ENCODE measurements around the gene RNU6-7.

The RNU6-7 gene

GRCh38 chr14:32201816-32202490, at the start of gene RNU6-7:
TSS of gene RNU6-7 (plus strand) at chr14:32202045.
- peak within 1 kb of the TSS; percentile 82 for H3K4me3 Mint-ChIP-seq
- H3K9me3 Mint-ChIP-seq: no peaks in the 10 kb centered on the region
- no peak for DNase-seq
- H3K36me3 Mint-ChIP-seq (ENCODE audit: low read depth): peaks cover 2% of the 10 kb centered on the region
- H3K27me3 Mint-ChIP-seq: no peaks in the 10 kb centered on the region
- H3K27ac Mint-ChIP-seq: peak within 1 kb of the TSS; percentile 100
- H3K4me1 Mint-ChIP-seq (ENCODE audit: low read depth): peaks cover 64% of the 10 kb centered on the region

GRCh38 chr14:32166029-32166428, 35.8 kb upstream of the RNU6-7 start:
- Mint-ChIP-seq H3K4me3 (no peak overlapping the region), H3K9me3 (peaks cover 9% of the 10 kb centered on the region), H3K4me1 (ENCODE audit: low read depth) (no peaks in the 10 kb centered on the region), H3K27me3 (no peaks in the 10 kb centered on the region), H3K36me3 (ENCODE audit: low read depth) (no peaks in the 10 kb centered on the region), H3K27ac (no peak overlapping the region)
- no peak for DNase-seq

DNA sequence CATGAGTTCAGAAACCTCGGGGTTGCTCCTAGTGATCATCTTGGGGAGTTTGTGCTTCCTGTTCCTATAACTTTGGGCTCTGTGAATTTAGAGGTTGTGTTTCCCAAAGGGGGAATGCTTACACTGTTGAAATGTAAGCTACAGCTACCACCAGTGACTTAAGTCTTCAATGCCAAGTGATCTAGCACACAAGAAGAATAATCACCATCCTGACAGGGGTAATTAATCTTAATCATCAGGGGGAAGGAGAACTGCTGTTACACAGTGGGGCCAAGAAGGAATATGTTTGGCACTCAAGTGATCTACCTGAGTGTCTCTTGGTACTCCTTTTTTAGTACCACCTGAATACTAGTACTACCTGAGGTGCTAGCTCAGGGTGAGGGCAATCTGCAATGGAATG, 34.9 kb upstream of the RNU6-7 start:
- Mint-ChIP-seq H3K27me3 (no peaks in the 10 kb centered on the region), H3K36me3 (ENCODE audit: low read depth) (no peaks in the 10 kb centered on the region), H3K27ac (no peak overlapping the region), H3K4me3 (no peak overlapping the region), H3K9me3 (peaks cover 6% of the 10 kb centered on the region), H3K4me1 (ENCODE audit: low read depth) (no peaks in the 10 kb centered on the region)
- DNase-seq: no peak

DNA sequence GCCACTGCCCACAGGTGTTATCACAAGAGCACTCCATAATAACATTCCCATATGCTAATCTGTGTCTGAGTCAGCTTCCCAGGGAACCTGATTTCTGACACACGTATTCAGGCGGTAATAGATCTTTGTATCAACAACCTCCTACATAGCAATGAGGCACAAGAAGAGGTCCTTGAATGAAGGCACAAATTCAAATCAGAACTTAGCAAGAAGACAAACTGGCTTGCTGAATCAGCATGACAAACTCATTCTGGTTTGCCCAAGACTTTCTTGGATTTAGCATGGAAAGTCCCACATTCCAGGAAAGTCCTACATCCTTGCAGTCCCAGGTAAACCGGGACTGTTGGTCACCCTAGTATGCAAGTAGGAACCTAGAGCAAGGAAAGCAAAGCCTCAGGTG, 33.9 kb upstream of the RNU6-7 start:
- Mint-ChIP-seq H3K27ac (no peak overlapping the region), H3K4me3 (no peak overlapping the region), H3K9me3 (no peaks in the 10 kb centered on the region), H3K27me3 (no peaks in the 10 kb centered on the region), H3K4me1 (ENCODE audit: low read depth) (no peaks in the 10 kb centered on the region), H3K36me3 (ENCODE audit: low read depth) (no peaks in the 10 kb centered on the region)
- no peak for DNase-seq

DNA sequence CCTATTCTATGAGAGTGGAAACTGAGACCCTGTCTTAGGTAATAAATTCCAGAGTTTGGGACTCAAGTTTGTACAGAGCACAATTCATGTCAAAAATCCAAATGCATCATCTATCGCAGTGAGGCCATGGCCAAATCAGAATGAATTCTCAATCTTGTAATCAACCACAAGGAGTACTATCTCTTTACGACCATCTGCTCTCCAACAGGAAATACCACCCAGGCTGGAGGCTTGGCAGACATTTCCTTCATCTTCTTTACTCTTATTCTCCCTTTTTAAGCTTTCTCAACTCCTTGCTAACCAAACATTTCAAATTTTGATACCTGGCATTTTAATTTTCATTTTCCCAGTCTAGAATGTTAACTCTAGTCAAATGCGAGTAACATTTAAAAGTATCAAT, 32.7 kb upstream of the RNU6-7 start:
- Mint-ChIP-seq H3K27me3 (no peaks in the 10 kb centered on the region), H3K4me3 (no peak overlapping the region), H3K4me1 (ENCODE audit: low read depth) (no peaks in the 10 kb centered on the region), H3K27ac (no peak overlapping the region), H3K9me3 (no peaks in the 10 kb centered on the region), H3K36me3 (ENCODE audit: low read depth) (no peaks in the 10 kb centered on the region)
- no peak for DNase-seq

GRCh38 chr14:32171469-32171868, 30.4 kb upstream of the RNU6-7 start:
- no peaks in the 10 kb centered on the region for H3K4me1 Mint-ChIP-seq (ENCODE audit: low read depth)
- no peak overlapping the region for H3K27ac Mint-ChIP-seq
- no peak for DNase-seq
- no peak overlapping the region for H3K4me3 Mint-ChIP-seq
- H3K9me3 Mint-ChIP-seq: no peaks in the 10 kb centered on the region
- no peaks in the 10 kb centered on the region for H3K36me3 Mint-ChIP-seq (ENCODE audit: low read depth)
- no peaks in the 10 kb centered on the region for H3K27me3 Mint-ChIP-seq

DNA sequence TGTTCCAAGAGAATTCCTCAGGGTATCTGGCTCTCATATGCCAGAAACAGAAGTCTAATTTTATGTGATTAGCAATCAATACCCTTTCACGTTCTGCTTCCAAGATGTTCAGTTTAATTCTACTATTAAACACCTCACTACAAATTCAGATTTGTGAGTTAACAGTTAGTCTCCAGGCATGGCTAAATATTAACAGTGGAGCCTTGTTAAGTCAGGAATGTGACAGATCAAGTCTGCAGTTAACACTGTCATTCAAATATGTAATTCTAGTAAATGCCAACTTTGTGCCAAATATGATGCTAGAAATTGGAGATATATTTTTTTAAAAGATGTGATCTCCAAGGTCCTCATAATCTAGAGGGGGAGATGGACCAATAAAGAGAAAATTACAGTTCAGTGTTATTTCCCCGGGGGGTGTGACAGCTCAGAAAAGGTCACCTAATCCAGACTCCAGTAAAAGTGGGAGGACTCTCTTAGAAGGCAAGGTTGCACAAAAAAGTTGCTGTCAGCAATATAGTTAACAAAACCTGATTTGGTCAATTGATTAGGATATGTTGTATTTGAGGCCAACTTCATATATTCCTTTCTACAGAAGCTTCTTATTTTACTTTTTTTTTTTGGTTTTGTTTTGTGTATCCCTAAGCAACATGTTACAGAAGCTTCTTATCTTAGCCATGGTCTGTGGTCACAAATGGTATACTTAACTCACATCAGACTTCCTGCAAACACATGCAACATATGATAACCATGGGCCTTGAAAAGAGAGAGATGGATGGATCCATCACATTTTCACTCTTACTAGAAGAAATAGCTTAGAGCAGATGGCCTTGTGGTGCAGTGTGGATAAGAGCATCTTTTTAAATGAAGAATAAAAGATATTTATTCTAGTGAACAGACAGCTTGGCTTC, 18.4 kb upstream of the RNU6-7 start:
- no peaks in the 10 kb centered on the region for H3K36me3 Mint-ChIP-seq (ENCODE audit: low read depth)
- H3K4me1 Mint-ChIP-seq (ENCODE audit: low read depth): peaks cover 5% of the 10 kb centered on the region
- peaks cover 2% of the 10 kb centered on the region for H3K27me3 Mint-ChIP-seq
- H3K9me3 Mint-ChIP-seq: peaks cover 18% of the 10 kb centered on the region
- H3K27ac Mint-ChIP-seq: no peak overlapping the region
- DNase-seq: no peak
- no peak overlapping the region for H3K4me3 Mint-ChIP-seq

DNA sequence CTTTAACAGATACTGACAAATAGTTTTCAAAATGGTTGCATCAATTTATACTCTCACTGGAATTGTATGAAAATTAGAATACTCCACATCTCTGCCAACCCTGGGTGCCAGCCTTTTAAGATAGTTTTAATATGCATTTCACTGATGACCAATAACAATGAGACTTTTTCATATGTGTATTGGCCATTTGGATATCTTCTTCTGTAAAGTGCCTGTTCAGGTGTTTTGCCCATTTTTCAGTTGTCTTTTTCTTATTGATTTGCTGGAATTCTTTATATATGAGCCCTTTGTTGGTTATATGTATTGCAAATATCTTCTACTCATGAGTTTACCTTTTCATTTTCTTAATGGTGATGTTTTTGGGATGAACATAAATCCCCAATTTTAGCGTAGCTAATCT, 16.7 kb upstream of the RNU6-7 start:
- DNase-seq: no peak
- no peaks in the 10 kb centered on the region for H3K27me3 Mint-ChIP-seq
- no peak overlapping the region for H3K27ac Mint-ChIP-seq
- no peaks in the 10 kb centered on the region for H3K36me3 Mint-ChIP-seq (ENCODE audit: low read depth)
- H3K9me3 Mint-ChIP-seq: peaks cover 16% of the 10 kb centered on the region
- peaks cover 5% of the 10 kb centered on the region for H3K4me1 Mint-ChIP-seq (ENCODE audit: low read depth)
- no peak overlapping the region for H3K4me3 Mint-ChIP-seq

GRCh38 chr14:32186248-32186647, 15.6 kb upstream of the RNU6-7 start:
- Mint-ChIP-seq H3K27ac (no peak overlapping the region), H3K27me3 (peaks cover 4% of the 10 kb centered on the region), H3K4me1 (ENCODE audit: low read depth) (peaks cover 5% of the 10 kb centered on the region), H3K9me3 (peaks cover 11% of the 10 kb centered on the region), H3K36me3 (ENCODE audit: low read depth) (no peaks in the 10 kb centered on the region), H3K4me3 (no peak overlapping the region)
- DNase-seq: no peak

GRCh38 chr14:32189811-32190210, 12.0 kb upstream of the RNU6-7 start:
- no peak for DNase-seq
- Mint-ChIP-seq H3K27ac (no peak overlapping the region), H3K9me3 (peaks cover 8% of the 10 kb centered on the region), H3K4me3 (no peak overlapping the region), H3K27me3 (peaks cover 12% of the 10 kb centered on the region), H3K36me3 (ENCODE audit: low read depth) (no peaks in the 10 kb centered on the region), H3K4me1 (ENCODE audit: low read depth) (peaks cover 25% of the 10 kb centered on the region)

- peaks cover 25% of the 10 kb centered on the region for H3K4me1 Mint-ChIP-seq (ENCODE audit: low read depth)
These were observed 11.2 kb upstream of the RNU6-7 start for GRCh38 chr14:32190673-32191072.

DNA sequence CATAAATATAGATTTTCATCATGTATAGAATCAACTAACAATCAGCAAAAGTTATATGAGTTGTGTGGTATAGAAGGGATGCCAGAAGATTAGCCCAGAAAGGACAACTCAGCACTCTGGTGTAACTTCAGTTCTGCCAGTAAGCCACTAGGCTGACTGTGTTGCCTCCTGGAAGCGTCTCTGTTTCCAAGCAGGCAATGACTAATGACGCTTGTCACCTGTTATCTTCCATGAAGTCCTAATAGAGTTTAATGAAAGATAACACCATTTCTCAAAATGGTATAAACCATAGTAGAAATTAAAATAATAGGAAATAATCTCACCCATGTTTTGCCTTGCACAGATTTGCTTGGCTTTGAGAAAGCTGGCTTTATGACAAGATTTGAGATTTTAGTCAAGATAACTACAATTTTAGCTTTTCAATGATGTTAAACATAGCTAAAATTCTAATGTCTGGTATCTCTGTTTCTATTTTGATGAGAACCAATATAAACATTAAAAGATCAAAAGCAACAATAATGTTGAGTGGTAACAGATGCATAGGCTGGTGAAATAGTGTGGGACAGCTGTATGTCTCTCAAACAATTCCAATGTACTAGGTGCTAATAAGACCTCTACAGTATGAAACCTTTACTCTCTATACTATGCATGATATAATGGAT, 9.0 kb upstream of the RNU6-7 start:
- Mint-ChIP-seq H3K4me1 (ENCODE audit: low read depth) (peaks cover 26% of the 10 kb centered on the region), H3K36me3 (ENCODE audit: low read depth) (no peaks in the 10 kb centered on the region), H3K9me3 (no peaks in the 10 kb centered on the region), H3K27me3 (peaks cover 21% of the 10 kb centered on the region), H3K4me3 (no peak overlapping the region), H3K27ac (peak overlapping the region; percentile 77)
- no peak for DNase-seq

More at GRCh38 chr14:32190673-32191072, 11.2 kb upstream of the RNU6-7 start:
- no peaks in the 10 kb centered on the region for H3K36me3 Mint-ChIP-seq (ENCODE audit: low read depth)
- peaks cover 3% of the 10 kb centered on the region for H3K9me3 Mint-ChIP-seq
- no peak overlapping the region for H3K4me3 Mint-ChIP-seq
- no peak for DNase-seq
- H3K27ac Mint-ChIP-seq: no peak overlapping the region
- peaks cover 18% of the 10 kb centered on the region for H3K27me3 Mint-ChIP-seq

DNA sequence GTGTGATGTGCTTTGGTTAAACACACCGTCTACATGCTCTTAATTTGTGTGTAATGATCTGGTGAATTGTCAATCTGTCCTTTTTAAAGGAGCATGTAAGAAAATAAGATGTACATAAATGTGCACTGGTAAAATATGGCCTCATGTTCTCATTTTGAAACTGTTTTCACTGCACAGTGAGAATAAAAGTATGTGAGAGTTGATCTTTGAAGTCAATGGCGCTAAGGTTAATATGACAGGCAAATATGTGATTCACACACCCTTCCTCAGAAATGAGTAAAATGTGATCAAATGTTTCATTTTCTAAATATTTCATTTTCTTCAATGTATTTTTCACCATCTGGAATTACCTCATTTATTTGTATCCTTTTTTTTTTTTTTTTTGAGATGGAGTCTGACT, 8.3 kb upstream of the RNU6-7 start:
- Mint-ChIP-seq H3K9me3 (no peaks in the 10 kb centered on the region), H3K27me3 (peaks cover 21% of the 10 kb centered on the region), H3K36me3 (ENCODE audit: low read depth) (no peaks in the 10 kb centered on the region), H3K27ac (peak overlapping the region; percentile 77), H3K4me3 (no peak overlapping the region), H3K4me1 (ENCODE audit: low read depth) (peaks cover 29% of the 10 kb centered on the region)
- no peak for DNase-seq

- no peak overlapping the region for H3K27ac Mint-ChIP-seq
- H3K4me3 Mint-ChIP-seq: no peak overlapping the region
- no peak for DNase-seq
- no peaks in the 10 kb centered on the region for H3K9me3 Mint-ChIP-seq
- peaks cover 35% of the 10 kb centered on the region for H3K4me1 Mint-ChIP-seq (ENCODE audit: low read depth)
- H3K27me3 Mint-ChIP-seq: peaks cover 18% of the 10 kb centered on the region
- H3K36me3 Mint-ChIP-seq (ENCODE audit: low read depth): no peaks in the 10 kb centered on the region
These were observed 6.2 kb upstream of the RNU6-7 start for GRCh38 chr14:32195636-32196035.

DNA sequence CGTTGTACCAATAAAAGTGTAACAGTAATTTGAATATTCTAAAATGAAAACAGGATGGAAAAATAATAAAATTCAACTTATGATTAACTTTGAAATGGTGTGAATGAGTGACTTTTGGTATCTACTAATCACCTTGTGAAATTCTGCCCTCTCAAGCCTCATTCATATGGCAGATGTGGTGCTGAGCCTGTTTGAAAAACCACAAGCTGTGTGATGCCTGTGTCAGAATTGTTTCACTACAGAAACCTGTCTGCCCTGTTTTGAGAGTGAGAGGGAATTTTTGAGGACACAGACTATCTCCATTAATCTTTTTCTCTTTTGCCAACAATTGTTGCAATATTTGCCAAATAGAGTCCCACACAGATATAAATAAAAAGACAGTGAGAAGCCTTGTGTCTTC, 3.9 kb upstream of the RNU6-7 start:
- Mint-ChIP-seq H3K4me3 (no peak overlapping the region), H3K27ac (no peak overlapping the region), H3K27me3 (peaks cover 11% of the 10 kb centered on the region), H3K9me3 (no peaks in the 10 kb centered on the region), H3K36me3 (ENCODE audit: low read depth) (no peaks in the 10 kb centered on the region), H3K4me1 (ENCODE audit: low read depth) (peaks cover 49% of the 10 kb centered on the region)
- DNase-seq: no peak
